HG03432 (cell line): ENCODE results near the gene NYNRIN.
"Not testable (repeated sequence)": the region's sequence is repeated elsewhere in the genome, so short reads cannot be mapped to it uniquely, and the experiment has no call there.

Experiments used
- ATAC-seq: cut with Tn5 transposase; IDR thresholded peaks from one replicate; pipeline ENCODE4 v1.9.1; 2021; ENCODE audit warnings: mild to moderate bottlenecking, moderate library complexity; ENCODE audit not compliant: unreplicated experiment

The NYNRIN gene

DNA sequence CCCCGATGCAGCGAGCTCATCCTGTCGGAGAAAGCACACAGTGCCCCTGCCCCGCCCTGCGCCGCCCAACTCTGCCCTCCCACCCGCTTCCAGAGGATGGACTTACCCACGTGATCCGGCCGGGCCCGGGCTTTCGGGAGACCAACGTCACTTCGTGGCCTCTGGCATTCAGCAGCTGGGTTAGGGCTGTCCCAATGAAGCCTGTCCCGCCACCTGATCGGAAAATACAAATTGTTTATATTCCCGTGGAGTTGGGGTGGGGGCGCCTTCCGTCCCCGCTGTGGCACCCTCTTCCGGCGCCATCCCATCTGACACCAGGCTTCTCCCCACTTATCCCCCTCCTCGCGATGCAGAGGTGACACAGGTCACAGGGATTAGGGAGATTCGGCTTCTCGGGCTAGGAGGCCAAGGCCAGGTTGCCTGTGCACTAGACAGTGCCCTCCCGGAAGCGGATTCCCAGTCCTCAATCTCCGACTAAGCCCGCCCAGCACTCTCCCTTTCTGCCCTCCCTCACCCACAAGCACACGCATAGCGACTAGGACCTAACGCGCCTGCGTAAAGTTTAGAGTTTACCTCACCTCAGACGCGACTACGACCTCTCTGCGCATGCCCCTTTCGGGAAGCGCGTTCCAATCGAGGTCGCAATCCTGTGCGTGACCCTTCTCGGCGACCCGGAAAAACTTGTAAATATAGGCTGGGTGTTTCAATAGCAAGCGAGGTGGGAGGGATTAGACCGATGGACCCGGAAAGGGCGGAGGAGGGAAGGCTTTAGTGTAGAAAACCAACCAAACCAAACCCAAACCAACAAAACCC, 43.6 kb downstream of the NYNRIN start, which contains the start of gene SDR39U1:
SDR39U1 (minus strand) TSS at position 537 of the 813 bp plus-strand sequence; CDS start at position 530, 7 bp downstream.
- peak; percentile 91 for ATAC-seq

DNA sequence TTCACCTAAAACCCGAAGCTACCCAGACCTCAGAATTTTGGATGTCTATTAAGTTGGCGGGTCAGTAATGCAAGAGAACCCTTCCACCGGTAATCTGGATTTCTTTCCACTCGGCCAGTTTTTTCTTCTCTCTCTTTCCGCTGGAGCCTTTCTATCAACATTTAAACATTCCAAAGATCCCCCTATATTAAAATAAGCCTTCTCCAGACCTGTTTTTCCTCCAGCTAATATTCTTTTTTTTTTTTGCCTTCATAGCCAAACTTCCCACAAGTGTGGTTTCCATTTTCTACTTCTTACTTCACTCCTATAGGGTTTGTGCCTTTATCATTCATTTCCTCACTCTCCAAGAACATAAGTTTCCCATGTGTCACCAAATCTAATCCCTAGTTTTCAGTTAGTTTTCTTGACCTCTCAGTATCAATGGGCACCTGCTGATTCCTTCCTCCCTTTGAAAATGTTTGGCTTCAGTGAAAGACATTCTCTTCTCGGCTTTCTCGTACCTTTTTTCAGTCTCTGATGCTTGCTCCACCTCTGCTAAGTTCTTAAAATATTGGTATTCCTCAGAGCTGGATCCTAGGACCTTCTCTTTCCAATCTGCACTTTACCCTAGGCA, 44.4 kb downstream of the NYNRIN start:
- ATAC-seq: no peak

- not testable (repeated sequence) for ATAC-seq
These were observed 52.0 kb downstream of the NYNRIN start for GRCh38 chr14:24450828-24451227.

GRCh38 chr14:24456980-24457379, 58.2 kb downstream of the NYNRIN start:
- ATAC-seq: no peak

DNA sequence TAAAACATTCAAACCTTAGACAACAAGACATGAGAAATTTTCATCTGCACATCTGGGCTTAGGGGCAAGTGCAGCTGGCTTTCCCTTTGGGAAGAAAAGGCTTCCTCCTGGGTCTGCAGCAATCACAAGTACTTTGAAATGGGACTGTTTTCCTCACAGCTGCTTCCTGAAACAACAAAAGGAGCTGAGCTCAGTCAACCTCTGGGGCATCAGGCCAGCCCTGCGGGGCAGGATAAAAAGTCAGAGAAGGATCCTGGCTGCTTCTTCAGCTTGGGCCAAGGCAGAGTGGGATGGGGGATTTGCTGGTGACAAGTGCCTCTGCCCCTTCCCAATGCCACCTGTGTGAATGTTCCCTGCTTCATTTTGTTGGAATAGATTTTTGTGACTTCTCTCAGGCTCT, 59.9 kb downstream of the NYNRIN start:
- ATAC-seq: no peak

- ATAC-seq: no peak
These were observed 60.5 kb downstream of the NYNRIN start for GRCh38 chr14:24459331-24459730.

GRCh38 chr14:24461336-24461735, 62.5 kb downstream of the NYNRIN start:
- ATAC-seq: no peak

GRCh38 chr14:24463017-24463883, 64.4 kb downstream of the NYNRIN start:
- ATAC-seq: no peak

DNA sequence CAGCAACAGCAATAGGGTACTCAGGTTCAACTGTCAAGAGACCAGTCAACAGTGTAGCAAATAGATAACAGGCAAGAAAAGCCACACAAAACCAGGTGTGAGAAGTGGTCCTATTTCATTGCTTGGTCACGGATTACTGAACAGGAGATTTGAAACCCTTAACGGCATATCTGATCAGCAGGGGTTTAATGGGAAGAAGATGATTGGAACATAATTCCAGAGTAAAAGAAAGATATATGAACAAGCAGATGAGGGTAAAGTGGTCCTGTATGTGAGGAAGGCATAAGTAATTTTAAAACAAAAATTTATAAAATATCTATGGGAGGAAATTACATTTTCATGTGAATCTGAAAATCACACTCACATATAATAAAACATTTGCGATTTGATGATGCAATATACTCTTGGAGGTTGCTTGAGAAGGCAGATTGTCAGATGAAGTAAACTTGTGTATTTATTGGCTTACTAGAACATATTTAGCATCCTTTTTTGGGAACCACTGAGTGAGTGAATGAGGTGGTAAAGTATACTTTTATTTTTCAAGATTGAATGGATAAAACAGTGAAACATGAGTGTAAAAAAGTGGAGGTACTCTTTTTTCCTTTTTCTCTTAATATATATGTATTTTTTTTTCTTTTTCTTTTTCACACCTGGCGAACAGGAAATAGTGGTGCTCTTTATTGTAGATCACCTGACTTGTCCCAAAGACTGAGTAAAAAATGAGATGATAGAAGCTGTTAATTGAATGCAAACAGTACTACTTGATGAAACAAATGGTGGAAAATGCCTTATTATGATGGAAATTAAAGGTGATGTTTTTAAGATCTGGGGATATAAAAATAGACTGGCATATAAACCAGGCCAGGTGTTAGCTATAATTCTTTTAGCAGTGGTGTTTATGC, 65.3 kb downstream of the NYNRIN start:
- ATAC-seq: no peak

- ATAC-seq: no peak
These were observed 66.6 kb downstream of the NYNRIN start for GRCh38 chr14:24465368-24465767.

DNA sequence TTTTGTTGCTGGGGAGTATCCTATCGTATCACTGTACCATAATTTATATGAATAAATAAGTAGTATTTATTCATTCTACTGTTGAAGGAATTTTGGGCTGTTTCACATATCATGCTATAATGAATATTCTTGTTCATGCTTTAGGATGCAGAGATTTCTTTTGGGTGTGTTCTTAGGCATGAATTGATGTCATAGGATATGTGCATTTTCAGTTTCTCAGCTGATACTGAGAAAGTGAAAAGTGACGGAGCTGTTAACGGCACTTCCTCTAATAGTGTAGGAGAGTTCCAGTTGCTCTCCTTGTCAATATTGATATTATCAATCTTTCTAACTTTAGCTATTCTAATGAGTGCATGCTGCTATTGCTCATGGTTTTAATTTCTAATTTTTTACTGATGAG, 67.0 kb downstream of the NYNRIN start:
- ATAC-seq: no peak
